OCI-LY1 (cell line): Measurements from ENCODE around the gene IFNE.
"Not testable (repeated sequence)": the region's sequence is repeated elsewhere in the genome, so short reads cannot be mapped to it uniquely, and the experiment has no call there.

Experiments
- CTCF ChIP-seq: fragments of 200-600 bp; sonication (generic), shearing (Covaris generic); IDR thresholded peaks from 2 replicates; pipeline ENCODE4 v1.5.1; 2017; ENCODE audit warnings: mild to moderate bottlenecking, antibody characterized with exemption, low read length, moderate library complexity, mixed read lengths
- EZH2 ChIP-seq: fragments of 200-600 bp; sonication (generic), shearing (Covaris generic); IDR thresholded peaks from 2 replicates; pipeline ENCODE4 v1.8.0; 2017; ENCODE audit warnings: borderline replicate concordance, mixed run types, mild to moderate bottlenecking, antibody characterized with exemption, low read length, moderate library complexity, mixed read lengths

DNA sequence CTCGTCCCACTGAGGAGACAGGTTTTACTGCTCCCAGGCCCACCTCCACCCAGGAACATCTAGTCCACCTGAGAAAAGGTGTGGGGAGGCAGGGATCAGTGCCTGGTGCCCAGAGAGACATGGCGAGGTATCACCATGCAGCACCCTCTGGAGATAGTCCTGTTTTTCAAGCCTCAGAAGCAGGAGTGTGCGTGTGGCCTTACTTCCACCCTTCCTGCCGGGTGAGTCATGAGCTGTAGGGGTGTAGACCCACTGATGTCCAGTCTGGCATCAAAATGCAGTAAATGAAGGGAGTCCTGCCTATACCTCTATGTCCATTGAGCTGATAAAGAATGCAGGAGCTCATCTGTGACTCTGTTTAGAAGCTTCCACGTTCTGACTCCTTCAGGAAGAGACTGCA is 32.8 kb downstream of the IFNE start:
- not testable (repeated sequence) for TF ChIP-seq CTCF, EZH2
